Right ventricle myocardium superior (tissue), 1 donor: ENCODE results near the gene OR51S1. TPM values are rescaled to one million over a fixed set of nuclear protein-coding genes. Genes with fewer than 3 reads are reported as not detected.
"Not testable (repeated sequence)": the region's sequence is repeated elsewhere in the genome, so short reads cannot be mapped to it uniquely, and the experiment has no call there.

Source experiments
- ATAC-seq: fragments of 200-7000 bp; cut with Tn5 transposase; one replicate; pipeline ENCODE4 v1.9.1; 2020; ENCODE audit warnings: mild to moderate bottlenecking; ENCODE audit not compliant: poor library complexity
- DNase-seq: peaks from one replicate; pipeline ENCODE4 v3.0.0-alpha.2; 2020
- intact Hi-C: fragments of 100-400 bp; cut with DNase I; formaldehyde crosslinking; loops from one replicate; pipeline ENCODE4 v1.11.2; 2022
- total RNA-seq: library from RNA; stranded (reverse); fragmentation: NEBNext Ultra II Directional; extraction: Animal tissue kit (Norgen Biotek cat#: 25700); gene quantifications from one replicate; pipeline ENCODE4 v1.2.1, GENCODE V29; 2021
- donor health status: DM: no; HTN: yes; CAD: no; lungs with severe emphysema.

Gene OR51S1
- total RNA-seq, 1 donor from 2014 or later, result not detected

DNA sequence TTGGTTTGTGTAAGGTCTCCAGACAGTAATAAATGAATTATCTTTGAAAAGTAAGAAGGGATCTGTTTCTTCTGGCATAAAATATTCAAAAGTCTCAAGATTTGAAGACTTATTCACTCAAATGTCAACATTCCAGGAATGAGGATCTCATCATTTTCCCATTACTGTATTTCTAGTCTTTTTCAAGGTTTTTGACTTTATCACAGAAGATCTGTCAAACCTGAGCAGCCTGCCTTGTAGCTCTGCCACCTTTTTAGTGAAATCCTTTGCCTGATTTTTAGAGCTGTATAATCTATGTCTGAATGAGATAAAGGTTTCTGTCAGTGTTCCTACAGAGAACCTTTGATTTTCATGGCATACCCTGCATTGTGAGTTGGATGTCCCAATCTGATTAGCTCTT lies 23.9 kb downstream of the OR51S1 start:
- no peak for DNase-seq
- intact Hi-C loops, result no loop called here
- no peak for ATAC-seq

- ATAC-seq (no peak), DNase-seq (no peak)
- intact Hi-C loops, result no loop called here
These were observed 28.0 kb downstream of the OR51S1 start, which contains the start of gene OR51F2 for GRCh38 chr11:4821021-4821420. Gene OR51F2, plus strand, starts transcription at chr11:4821321. Its CDS starts 101 bp downstream, at chr11:4821422.

DNA sequence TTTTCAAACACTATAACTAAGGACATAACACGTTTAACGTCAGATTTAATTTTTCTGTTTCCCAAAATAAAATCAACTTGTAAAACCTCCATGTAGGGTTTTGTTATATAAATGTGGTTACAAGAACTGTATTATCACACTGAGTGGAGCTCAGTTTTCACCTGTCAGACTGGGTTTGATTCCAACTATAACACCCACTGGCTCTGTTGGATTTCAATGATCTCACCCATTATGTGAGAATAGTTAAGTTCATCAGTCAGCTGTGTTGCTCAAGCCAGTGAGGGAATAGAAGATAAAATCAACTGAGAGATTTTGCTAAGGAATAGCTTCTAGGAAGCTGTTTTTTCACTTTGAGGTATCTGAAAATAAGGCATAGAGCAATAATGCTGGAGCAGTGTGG lies 39.8 kb downstream of the OR51S1 start:
- intact Hi-C loops, result no loop called here
- DNase-seq, result no peak
- no peak for ATAC-seq

- ATAC-seq (no peak), DNase-seq (no peak)
- intact Hi-C loops, result no loop called here
These were observed 40.5 kb downstream of the OR51S1 start for GRCh38 chr11:4808476-4808875.

DNA sequence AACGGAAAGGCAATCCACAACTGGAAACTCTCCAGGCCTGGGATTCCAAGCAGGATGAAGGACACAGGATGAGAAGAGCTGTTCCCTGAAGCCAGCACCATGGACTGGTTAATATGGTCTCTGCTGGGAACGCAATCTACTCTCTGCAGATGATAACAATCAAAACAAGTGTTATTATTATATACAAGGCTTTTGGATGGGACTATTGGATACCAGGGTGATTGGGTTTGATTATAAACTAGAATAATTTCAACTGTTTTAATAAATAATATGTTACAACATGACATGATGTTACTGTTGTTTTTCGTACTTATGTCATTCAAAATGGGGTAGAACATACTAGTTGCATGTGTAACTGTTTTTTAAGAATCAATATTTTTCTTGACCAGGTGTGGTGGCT lies 44.7 kb downstream of the OR51S1 start, which contains the start of gene OR52R1:
TSS of gene OR52R1 (minus strand) at position 101 of the 400 bp plus-strand sequence. CDS start at position 101, 0 bp downstream.
- DNase-seq (no peak), ATAC-seq (no peak)
- intact Hi-C loops, result no loop called here

GRCh38 chr11:4801316-4801715 lies 47.7 kb downstream of the OR51S1 start:
- intact Hi-C loops, ATAC-seq: not testable (repeated sequence)

GRCh38 chr11:4798427-4799183 lies 50.4 kb downstream of the OR51S1 start:
- intact Hi-C loops, result no loop called here
- no peak for ATAC-seq
- no peak for DNase-seq

More at GRCh38 chr11:4801316-4801715, 47.7 kb downstream of the OR51S1 start:
- DNase-seq, result not testable (repeated sequence)

Other genes starting within 250 kb of the OR51S1 start
- 11.0 TPM for gene TRIM68, start 241.0 kb downstream of the OR51S1 start, total RNA-seq
- gene OR51D1, start 211.7 kb downstream of the OR51S1 start, total RNA-seq, result not detected
- 1.4 TPM for gene OR51E1, start 205.2 kb downstream of the OR51S1 start, total RNA-seq
- 0.13 TPM for gene OR51E2, start 151.4 kb downstream of the OR51S1 start, total RNA-seq
- not detected for gene MMP26, start 144.4 kb downstream of the OR51S1 start, total RNA-seq
- not detected for gene OR51F1, start 79.3 kb downstream of the OR51S1 start, total RNA-seq
- gene OR52R1, start 44.8 kb downstream of the OR51S1 start, total RNA-seq, result not detected
- gene OR51F2, start 27.9 kb downstream of the OR51S1 start, total RNA-seq, result not detected
- gene OR51T1, start 32.7 kb upstream of the OR51S1 start, total RNA-seq, result not detected
- gene OR51A7, start 54.6 kb upstream of the OR51S1 start, total RNA-seq, result not detected
- gene OR51G2, start 70.1 kb upstream of the OR51S1 start, total RNA-seq, result not detected
- gene OR51G1, start 75.1 kb upstream of the OR51S1 start, total RNA-seq, result not detected
- not detected for gene OR51A4, start 98.4 kb upstream of the OR51S1 start, total RNA-seq
- gene OR51A2, start 106.5 kb upstream of the OR51S1 start, total RNA-seq, result not detected
- not detected for gene OR51L1, start 145.6 kb upstream of the OR51S1 start, total RNA-seq
- gene OR52J3, start 197.3 kb upstream of the OR51S1 start, total RNA-seq, result not detected
- not detected for gene OR52E2, start 210.4 kb upstream of the OR51S1 start, total RNA-seq
- gene OR52E1, start 220.4 kb upstream of the OR51S1 start, total RNA-seq, result not detected